GM18508 (cell line): ENCODE data around the gene AGAP1.

ENCODE experiments used
- ATAC-seq: cut with Tn5 transposase; IDR thresholded peaks from one replicate; pipeline ENCODE4 v1.9.1; 2021; ENCODE audit warnings: moderate number of reproducible peaks; ENCODE audit not compliant: insufficient read depth, unreplicated experiment

The AGAP1 gene

DNA sequence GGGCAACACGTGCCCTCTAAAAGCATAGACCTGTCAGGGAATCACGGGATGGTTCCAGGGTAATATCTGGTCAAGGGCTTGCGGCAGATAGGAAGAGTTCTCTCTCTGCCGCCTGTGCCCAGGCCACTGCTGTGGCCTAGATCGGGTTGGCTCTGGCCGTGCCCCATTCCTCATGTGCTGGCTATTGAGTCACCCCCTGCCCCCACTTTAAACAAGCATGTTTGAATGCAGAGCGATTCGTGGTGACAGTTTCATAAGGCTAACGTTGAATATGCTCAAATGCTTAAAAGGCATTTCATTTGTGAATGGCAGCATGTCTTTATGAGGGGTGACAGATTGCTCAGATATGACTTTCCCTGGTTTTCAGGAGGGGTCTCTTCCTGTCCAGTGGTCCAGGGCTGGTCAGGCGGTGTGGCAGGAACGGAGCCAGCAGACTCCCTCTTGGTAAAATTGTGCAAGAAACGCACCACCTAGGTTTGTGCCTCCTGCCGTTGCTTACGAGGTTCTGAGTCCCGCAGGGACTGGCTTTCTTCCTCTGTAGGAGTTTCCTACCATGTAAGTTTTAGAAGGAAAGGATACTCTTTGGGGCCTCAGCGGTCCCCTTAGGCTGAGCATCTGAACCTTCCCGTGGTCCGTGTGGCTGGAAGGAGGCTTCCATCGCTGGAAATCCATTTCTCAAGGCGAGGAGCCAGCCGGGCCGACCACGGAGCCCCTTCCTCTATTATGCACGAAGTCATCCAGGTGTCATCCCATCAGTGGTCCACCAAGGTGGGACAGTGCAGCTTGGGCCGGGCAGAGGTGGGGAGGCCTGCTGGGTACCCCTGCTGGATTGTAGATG is 50.2 kb downstream of the AGAP1 start:
- ATAC-seq = no peak

DNA sequence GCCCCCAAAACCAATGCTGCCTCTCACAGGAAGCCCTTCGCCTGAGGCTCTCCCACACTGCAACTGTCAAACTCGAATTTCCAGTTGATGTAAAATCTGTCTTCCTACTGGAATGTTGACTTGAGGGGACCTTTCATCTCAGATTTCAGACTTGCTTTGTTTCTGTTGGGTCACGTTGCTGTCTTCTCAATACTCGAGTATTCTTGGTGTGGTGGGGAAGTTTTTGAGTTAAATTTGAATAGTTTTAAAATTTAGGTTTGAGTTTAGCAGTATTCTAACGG is 50.8 kb downstream of the AGAP1 start:
- no peak for ATAC-seq

DNA sequence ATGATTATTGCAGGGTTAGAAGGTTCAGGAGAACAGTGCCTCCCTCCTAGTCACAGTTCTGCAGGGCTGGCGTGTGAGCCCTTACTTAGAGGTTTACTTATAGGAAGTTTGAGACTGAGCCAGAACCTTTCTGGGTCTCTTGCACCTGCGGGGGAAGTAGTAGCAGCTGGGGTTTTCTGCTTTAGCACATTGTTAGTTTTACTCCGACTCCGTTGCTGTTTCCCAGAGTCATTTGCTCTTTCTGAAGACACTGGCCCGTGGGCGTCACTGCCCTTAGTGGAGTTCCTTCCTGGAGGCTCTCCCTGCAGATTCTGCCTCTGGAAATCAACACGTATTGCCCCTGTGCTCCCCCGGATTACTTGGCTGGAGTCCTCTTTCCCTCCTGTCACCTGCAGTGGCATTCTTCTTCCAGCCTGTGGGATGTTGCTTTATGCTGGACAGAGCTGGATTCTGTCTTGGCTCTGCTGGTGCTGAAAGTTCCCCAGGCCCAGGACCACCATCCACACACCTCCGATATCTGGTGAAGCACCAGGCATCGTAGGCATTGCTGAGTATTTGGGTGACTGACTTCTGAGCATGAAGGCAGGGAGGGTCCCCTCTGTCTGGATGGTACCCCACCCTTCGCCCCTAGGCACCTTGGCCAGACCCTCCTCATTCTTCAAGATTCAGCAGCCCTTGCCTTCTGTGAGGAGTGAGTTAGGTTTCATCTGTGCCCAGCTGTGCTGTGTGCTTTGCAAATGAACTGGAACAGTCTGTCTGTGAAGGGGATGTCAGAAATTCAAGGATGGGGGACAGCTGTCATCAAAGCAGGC is 51.7 kb downstream of the AGAP1 start:
- no peak for ATAC-seq

DNA sequence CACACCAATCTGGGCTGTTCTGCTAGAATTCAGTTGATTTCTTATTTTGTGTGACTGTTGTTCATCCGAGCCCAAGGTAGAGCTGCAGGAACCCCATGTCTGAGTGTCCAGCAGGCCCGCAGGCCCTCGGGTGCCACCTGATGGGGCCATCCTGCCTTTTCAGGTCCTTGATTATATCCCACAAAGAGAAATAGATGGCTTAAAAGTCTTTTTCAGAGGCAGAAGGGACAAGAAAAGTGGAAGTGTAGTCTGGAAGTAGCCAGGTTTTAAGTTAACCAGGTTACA is 52.2 kb downstream of the AGAP1 start:
- ATAC-seq = no peak

DNA sequence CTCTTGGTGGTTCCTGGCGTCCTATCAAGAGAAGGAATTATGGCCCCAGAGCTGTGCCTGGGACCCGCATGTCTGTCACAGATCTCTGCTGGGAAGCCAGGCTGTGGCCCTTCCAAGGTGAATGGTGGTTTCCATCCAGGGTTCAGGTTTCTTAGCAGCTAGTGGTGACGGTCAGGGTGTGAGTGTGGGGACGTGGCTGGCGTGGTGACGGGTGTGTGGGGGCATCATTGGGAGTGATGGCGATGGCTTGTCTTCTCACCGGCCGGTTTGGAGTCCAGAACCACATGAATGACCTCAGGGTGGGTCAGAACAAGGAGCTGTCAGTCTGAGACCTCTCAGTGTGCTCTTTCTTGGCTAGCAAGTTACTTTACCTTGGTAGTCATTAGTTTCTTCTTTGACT is 52.6 kb downstream of the AGAP1 start:
- ATAC-seq = no peak

DNA sequence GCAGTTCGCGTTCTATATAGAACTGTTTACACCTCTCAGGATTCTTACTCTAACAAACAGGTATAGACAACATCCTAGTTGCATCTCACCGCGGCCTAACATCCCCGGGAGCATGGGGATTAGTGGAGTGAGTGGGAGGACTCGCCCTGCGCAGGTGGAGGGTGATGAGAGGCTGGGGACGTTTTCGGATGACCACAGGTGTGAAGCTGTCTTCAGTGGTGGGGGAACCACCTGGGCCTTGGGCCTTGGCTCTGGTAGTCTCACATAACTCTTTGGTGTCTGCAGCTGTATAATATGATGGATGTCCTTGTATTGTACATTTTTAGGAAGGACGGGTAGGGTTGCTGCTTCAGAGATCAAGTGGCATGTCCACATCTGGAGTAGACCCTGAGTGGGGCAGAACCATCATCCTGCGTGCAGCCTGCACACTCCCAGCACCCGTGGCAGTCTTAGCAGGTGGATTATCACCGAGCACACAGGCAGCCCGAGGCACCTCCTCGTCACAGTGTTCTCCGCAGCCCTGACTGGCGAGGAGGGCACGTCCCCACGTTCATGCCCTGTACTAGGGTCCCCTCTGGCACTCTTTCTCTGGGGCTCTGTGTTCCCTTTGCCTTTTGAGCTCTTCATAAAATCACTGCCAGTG is 56.0 kb downstream of the AGAP1 start:
- ATAC-seq = no peak

DNA sequence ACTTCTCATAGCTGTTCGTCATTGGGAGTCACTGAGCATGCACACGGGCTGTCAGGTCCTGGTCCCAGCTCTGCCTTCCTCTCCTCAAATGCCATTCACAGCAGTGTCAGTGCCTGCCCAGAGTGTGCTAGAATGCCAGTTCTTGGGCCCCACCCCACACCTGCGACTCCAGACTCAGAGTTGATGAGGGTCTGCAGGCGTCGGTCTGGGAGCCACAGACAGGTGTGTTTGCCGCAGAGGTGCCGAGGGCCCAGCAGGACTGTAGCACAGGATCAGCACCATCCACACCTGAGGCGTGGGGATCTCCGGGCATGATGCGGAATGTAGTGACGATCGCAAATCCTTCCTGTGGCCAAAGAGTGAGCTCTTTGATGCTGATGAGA is 56.5 kb downstream of the AGAP1 start:
- no peak for ATAC-seq

DNA sequence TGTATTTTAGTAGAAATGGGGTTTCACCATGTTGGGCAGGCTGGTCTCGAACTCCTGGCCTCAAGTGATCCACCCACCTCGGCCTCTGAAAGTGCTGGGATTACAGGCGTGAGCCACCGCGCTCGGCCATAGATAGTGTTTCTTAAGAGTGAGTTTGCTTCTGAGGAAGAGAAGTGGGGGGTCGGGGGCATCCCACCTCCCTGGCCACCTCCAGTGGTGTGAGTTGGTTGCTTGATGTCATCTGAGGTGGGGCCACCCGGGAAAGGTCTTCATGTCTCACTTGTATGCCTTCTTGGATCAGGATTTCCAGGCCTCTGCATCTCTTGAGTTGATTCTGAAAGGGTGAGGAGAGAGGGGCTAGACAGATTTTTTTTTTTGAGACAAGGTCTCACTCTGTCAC is 57.1 kb downstream of the AGAP1 start:
- ATAC-seq = no peak

DNA sequence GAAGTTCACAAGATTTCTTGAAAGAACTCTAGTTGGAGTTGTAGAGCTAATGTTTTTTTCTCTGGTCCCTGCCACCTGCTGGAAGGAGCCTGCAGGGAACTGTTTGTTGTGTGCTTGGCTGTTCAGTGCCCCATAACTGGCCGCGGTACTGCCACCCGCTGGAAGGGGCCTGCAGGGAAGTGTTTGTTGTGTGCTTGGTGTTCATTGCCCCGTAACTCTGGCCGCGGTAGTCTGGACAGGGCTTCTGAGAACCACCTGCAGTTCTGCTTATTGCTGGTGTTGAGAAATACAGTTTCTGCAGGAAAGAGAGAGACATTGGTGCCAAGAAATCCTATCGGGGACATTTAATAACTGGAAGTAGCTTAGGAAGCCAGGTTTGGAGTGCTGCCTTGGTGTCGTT is 58.1 kb downstream of the AGAP1 start:
- ATAC-seq = no peak

DNA sequence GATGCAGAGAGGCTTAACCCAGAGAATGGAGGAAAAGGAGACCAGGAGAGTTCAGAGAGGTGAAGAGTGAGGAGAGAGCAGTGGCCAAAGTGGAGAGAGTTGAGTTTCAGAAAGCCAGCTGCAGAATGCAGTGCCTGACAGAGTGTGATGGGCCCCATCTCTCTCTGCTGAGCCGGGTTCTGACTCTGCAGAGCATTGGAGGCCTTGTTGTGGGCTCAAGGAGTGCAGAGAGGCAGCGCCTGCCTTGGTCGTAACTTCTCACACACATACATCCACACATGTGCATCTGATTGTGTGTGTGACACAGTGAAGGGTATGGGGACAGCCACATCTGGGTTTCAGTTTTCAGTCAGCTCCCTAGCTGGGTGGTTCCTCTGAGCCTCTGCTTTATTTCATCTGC is 58.8 kb downstream of the AGAP1 start:
- ATAC-seq = no peak

DNA sequence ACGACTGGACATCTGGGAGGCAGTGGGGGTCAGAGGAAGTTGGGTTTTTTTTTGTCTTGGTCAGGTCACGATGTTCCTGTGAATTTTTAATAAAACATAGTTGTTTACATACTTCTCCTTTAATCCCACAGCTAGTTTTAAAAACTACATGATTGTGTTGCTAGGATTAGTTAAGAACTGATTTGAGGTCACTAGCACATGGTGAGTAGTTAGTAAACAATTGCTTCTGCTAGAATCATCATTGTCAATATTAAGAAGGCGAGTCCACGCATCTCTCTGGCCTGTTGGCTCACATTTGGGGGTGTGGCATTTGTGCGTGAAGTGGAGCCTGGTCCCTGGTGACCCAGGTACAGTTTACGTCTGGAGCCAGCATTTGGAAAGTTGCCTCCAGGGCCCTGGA is 59.4 kb downstream of the AGAP1 start:
- ATAC-seq = no peak

DNA sequence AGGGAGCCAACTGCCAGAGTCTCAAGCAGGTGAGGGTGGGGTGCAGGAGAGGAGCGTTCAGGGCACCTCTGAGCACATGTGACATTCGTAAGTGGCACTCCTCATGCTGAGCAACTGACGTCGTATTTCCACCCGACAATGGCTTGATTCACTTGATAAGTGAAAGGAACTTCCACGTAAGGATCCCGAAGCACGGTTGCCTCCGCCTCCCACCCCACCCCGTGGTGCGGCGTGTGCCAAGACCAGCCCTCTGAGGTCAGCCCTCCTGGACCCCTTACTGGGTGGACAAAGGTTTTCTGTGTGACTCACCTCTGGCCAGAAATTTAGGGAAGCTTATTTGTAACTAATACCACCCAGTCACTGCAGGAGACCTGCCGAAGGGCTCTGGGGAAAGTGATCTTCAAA is 59.9 kb downstream of the AGAP1 start:
- no peak for ATAC-seq

DNA sequence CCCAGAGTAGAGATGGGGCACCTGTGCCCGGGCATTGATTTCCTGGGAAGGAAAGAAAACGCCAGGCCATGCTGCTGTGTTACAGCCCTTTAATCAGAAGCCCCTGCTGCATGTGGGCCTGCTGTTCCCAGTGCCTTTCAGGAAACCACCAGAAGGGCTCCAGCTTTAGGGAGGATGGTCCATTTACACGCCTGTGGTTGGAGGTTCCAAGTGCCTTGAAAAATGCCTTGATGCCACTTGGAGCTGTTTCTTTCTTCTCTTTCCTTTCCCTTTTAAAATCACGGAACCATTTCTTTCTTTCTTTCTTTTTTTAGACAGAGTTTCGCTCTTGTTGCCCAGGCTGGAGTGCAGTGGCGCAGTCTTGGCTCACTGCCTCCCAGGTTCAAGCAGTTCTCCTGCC is 60.5 kb downstream of the AGAP1 start:
- ATAC-seq = no peak

DNA sequence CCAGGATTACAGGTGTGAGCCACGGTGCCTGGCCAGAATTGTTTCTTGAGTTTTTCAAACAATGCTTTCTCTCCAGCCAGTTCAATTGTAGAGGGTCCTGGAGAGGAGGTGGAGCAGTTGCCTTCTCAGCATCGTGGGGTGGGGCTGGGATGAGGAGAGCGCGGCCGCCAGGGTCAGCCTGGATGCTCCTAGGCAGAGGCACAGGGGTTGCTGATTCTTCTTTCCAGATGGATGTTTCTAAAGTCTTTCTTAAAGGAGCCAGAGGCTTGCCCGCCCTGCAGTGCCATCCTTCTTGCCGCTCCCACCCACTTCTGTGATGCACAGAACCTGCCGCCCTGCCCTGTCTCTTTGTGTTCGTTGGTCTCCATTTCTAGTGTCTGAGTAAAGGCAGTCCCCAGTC is 61.1 kb downstream of the AGAP1 start:
- ATAC-seq = no peak

DNA sequence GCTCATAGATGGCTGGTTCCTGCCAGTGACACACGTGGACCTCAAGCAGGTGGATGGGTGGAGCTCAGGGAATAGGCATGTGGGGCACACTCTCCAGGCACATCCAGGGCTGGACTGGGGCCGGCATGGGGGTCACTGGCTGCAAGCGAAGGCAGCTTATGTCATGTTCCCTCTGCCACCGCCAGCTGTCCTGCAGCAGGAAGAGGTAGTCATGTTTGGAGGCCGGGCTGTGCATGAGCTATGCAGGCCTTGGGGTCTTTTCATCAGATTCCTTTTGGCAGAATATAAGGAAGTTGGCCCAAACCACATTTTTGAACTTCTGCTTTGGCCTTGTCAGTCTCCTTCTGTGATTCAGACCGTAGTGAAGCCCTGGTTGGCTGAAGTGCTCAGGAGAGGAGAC is 61.5 kb downstream of the AGAP1 start:
- ATAC-seq = no peak

DNA sequence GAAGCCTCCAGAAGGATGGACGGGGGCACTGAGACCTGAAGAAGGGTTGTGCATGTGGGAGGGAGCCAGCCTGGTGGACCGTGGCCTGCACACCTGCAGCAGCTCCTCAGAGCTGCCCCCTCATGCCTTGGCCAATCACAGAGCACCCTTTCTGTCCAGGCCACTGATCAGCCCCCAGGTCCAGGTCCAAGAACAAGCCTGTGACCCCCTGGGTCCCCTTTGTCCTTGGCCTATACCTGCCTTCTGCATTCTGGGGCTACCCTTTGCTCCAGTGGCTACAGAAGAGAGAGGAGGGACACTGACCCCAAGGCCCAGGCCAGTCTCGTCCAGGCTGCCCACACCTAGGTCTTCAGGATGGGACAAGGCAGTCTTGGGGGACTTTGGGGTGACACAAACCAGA is 62.2 kb downstream of the AGAP1 start:
- ATAC-seq = no peak

DNA sequence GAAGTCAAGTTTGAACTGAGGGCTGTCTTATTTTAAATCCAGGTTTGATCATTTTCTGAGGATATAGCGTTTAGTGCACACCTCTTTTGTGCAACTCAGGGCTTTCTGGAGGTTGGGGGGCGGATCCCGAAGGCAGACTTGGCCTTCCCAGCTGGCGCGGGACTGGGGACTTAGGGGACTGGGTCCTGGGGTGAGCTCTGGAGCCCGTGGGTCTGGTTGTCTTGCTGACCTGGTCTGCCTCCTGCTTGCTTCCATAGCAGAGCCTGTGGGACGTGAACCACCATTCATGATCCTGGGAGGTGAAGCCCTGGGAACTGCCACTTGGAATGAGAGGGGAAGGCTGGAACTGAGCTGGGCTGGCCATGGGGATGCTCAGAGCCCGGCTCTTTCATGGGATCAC is 63.1 kb downstream of the AGAP1 start:
- ATAC-seq = no peak

DNA sequence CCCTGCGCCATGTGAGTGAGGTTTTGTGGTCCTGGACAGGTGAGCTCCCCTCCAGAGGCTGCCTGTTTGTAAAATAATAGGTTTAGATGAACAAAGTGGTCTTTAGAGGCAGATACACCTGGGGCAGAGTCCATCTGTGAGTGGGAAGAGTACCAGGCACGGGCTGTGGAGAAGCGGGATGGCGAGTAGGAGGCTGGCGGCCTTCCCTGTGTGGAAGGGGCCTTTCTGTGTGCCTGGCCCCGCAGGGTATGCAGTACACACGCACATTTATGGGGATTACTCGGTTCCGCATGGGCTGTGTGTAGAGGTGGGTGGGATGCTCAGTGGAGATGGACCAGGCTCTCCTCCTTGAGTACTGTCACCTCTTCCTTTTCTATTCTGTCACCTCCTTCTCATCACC is 64.1 kb downstream of the AGAP1 start:
- ATAC-seq = no peak

DNA sequence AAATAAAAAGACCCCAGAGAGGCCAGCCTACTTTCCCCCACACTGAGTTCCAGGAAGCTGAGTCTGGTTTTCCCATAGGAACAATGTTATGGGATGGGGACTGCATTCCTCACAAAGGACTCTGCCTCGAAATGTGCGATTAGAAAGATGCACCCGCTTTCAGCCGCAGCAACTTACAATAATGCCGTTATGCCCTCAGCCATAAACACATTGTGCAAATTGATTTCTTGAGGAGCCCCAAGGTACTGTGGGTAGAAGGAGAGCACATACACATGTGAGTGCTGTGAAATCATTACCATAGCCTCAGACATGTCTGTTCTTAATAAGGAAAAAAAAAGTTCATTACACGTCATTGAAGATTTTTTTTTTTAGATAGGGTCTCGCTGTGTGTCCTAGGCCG is 64.7 kb downstream of the AGAP1 start:
- no peak for ATAC-seq

DNA sequence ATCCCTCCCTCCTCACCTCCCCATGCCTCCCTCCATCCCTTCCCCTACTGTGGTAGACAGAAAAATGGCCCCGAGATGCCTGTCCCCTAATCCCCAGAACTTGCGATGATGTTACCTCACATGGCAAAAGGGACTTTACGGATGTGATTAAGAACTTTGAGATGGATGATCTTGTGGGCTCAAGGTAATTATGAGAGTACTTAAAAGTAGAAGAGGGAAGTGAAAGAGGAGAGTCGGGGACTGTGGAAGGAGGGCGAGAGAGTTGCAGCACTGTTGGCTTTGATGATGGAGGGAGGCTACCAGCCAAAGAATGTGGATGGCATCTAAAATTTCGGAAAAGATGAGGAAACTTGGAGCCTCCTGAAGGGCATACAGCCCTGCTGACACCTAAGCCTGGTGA is 66.5 kb downstream of the AGAP1 start:
- ATAC-seq = no peak

DNA sequence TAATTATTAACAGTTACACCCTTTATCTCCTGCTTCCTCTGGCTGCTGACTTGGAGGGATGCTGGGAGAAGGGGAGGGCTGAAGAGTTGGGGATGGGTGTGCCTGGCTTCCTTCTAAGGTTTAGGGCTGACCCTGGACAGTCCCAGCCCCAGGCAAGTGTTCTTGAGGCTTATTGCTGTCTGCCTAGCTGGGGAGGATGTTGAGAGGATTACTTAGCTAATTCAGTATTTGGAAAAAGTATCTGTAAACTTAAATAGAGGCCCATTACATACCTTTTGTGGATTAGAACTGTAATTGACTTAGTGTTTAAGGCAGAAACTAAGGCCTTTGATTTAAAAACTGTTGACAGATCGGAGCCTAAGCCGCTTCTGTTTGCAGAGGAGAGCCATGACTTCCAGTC is 67.6 kb downstream of the AGAP1 start:
- no peak for ATAC-seq
